ENCODE results near the gene AKAP6. TPM values are rescaled to one million over a fixed set of nuclear protein-coding genes. Genes with fewer than 3 reads are reported as not detected.

The AKAP6 gene
- total RNA-seq, 2 donors from 2014 or later, result 3.6 to 9.9 TPM

GRCh38 chr14:32675433-32675832, 346.3 kb downstream of the AKAP6 start:
- TF ChIP-seq CTCF (IDR thresholded peaks at IDR 0.05) (no peak), POLR2AphosphoS5 (IDR thresholded peaks at IDR 0.05) (no peak), POLR2A (IDR thresholded peaks at IDR 0.05) (no peak)
- Histone ChIP-seq H3K9me3 (no peaks in the 10 kb centered on the region), H3K27ac (no peak overlapping the region), H3K27me3 (replicated peaks; ENCODE audit: insufficient read depth) (no peaks in the 10 kb centered on the region), H3K4me1 (replicated peaks) (no peaks in the 10 kb centered on the region), H3K36me3 (no peaks in the 10 kb centered on the region), H3K4me3 (no peak overlapping the region)
- intact Hi-C loops (cut with DNase I), result no loop called here
- 91% methylated on average over 1 of the region's 1 CpG for WGBS
- no peak for DNase-seq (ENCODE audit: low spot score)

DNA sequence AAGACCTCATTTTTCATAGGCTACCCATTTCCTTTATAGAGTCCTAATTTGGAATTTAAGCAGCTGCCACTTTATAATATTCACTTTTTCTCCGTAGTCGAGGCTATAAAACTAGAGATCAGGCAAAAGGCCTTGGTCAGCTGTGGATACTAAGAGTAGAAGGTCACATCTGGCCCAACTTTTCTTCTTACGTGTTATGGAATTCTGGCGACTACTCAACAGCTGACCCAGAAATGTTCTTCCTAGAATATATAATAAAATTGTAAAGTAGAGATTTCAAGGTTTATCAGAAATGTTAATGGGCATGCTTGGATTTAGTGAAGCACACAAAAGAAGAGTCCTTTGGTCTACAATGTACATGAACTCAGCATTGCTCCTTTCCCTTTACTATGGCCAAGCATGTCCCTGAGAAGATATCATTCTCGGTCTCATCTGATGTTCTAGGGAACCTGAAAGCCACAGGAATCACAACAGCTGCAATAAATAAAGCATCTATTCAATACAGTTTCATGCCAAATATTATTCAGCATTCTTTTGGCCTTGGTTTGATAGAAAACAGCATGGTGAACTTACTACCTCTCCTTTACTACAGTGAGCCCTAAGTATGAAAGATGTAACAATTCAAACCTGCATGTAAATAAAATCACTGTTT, 348.2 kb downstream of the AKAP6 start:
- Histone ChIP-seq H3K27me3 (replicated peaks; ENCODE audit: insufficient read depth) (no peaks in the 10 kb centered on the region), H3K4me3 (no peak overlapping the region), H3K27ac (no peak overlapping the region), H3K36me3 (no peaks in the 10 kb centered on the region), H3K9me3 (no peaks in the 10 kb centered on the region), H3K4me1 (replicated peaks) (no peaks in the 10 kb centered on the region)
- no peak for DNase-seq (ENCODE audit: low spot score)
- intact Hi-C loops (cut with DNase I), result no loop called here
- 91% methylated on average over 5 of the region's 5 CpGs for WGBS
- TF ChIP-seq CTCF (IDR thresholded peaks at IDR 0.05) (no peak), POLR2A (IDR thresholded peaks at IDR 0.05) (no peak), POLR2AphosphoS5 (IDR thresholded peaks at IDR 0.05) (no peak)

GRCh38 chr14:32678088-32678487, 349.0 kb downstream of the AKAP6 start:
- Histone ChIP-seq H3K36me3 (no peaks in the 10 kb centered on the region), H3K4me1 (replicated peaks) (no peaks in the 10 kb centered on the region), H3K27me3 (replicated peaks; ENCODE audit: insufficient read depth) (no peaks in the 10 kb centered on the region), H3K9me3 (no peaks in the 10 kb centered on the region), H3K4me3 (no peak overlapping the region), H3K27ac (no peak overlapping the region)
- 83% methylated on average over 3 of the region's 3 CpGs for WGBS
- intact Hi-C loops (cut with DNase I), result no loop called here
- DNase-seq (ENCODE audit: low spot score), result no peak
- TF ChIP-seq POLR2A (IDR thresholded peaks at IDR 0.05), result no peak
- TF ChIP-seq POLR2AphosphoS5 (IDR thresholded peaks at IDR 0.05), result no peak
- TF ChIP-seq CTCF (IDR thresholded peaks at IDR 0.05), result no peak

GRCh38 chr14:32679927-32680612, 351.0 kb downstream of the AKAP6 start:
- no peaks in the 10 kb centered on the region for H3K36me3 ChIP-seq
- intact Hi-C loops (cut with DNase I), result no loop called here
- 73% methylated on average over 2 of the region's 2 CpGs for WGBS
- H3K27me3 ChIP-seq (replicated peaks; ENCODE audit: insufficient read depth), result no peaks in the 10 kb centered on the region
- no peak overlapping the region for H3K4me3 ChIP-seq
- no peaks in the 10 kb centered on the region for H3K4me1 ChIP-seq (replicated peaks)
- no peaks in the 10 kb centered on the region for H3K9me3 ChIP-seq
- DNase-seq (ENCODE audit: low spot score), result no peak
- TF ChIP-seq POLR2A (IDR thresholded peaks at IDR 0.05) (no peak), CTCF (IDR thresholded peaks at IDR 0.05) (no peak), POLR2AphosphoS5 (IDR thresholded peaks at IDR 0.05) (no peak)
- no peak overlapping the region for H3K27ac ChIP-seq

DNA sequence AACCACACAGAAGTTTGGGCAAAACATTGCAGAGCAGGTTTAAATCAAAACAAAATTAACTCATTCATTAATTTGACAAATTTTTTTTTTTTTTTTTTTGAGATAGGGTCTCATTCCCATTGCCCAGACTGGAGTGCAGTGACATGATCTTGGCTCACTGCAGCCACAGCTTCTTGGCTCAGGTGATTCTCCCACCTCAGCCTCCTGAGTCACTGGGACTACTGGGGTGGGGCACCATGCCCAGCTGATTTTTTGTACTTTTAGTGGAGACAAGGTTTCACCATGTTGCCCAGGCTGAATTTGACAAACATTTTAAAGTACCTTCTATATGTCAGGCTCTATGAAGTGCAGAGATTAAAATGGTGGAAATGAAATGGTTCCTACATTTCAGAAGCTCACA, 352.5 kb downstream of the AKAP6 start:
- TF ChIP-seq CTCF (IDR thresholded peaks at IDR 0.05) (no peak), POLR2AphosphoS5 (IDR thresholded peaks at IDR 0.05) (no peak), POLR2A (IDR thresholded peaks at IDR 0.05) (no peak)
- H3K4me1 ChIP-seq (replicated peaks), result no peaks in the 10 kb centered on the region
- no peak for DNase-seq (ENCODE audit: low spot score)
- no peak overlapping the region for H3K27ac ChIP-seq
- intact Hi-C loops (cut with DNase I), result no loop called here
- no peak overlapping the region for H3K4me3 ChIP-seq
- H3K36me3 ChIP-seq, result no peaks in the 10 kb centered on the region
- H3K27me3 ChIP-seq (replicated peaks; ENCODE audit: insufficient read depth), result no peaks in the 10 kb centered on the region
- no peaks in the 10 kb centered on the region for H3K9me3 ChIP-seq
